HG03571 (cell line): ENCODE results near the gene PPARD.

ENCODE experiments used
- ATAC-seq: cut with Tn5 transposase; IDR thresholded peaks from one replicate; pipeline ENCODE4 v1.9.1; 2021; ENCODE audit not compliant: unreplicated experiment

The PPARD gene

GRCh38 chr6:35465646-35466045, 123.3 kb downstream of the PPARD start:
- ATAC-seq = no peak

GRCh38 chr6:35468181-35468979, 126.0 kb downstream of the PPARD start, which contains the start of gene RPL10A:
TSS of gene RPL10A (plus strand) at chr6:35468401. CDS start at chr6:35468435, 34 bp downstream.
- peak; percentile 87 for ATAC-seq

DNA sequence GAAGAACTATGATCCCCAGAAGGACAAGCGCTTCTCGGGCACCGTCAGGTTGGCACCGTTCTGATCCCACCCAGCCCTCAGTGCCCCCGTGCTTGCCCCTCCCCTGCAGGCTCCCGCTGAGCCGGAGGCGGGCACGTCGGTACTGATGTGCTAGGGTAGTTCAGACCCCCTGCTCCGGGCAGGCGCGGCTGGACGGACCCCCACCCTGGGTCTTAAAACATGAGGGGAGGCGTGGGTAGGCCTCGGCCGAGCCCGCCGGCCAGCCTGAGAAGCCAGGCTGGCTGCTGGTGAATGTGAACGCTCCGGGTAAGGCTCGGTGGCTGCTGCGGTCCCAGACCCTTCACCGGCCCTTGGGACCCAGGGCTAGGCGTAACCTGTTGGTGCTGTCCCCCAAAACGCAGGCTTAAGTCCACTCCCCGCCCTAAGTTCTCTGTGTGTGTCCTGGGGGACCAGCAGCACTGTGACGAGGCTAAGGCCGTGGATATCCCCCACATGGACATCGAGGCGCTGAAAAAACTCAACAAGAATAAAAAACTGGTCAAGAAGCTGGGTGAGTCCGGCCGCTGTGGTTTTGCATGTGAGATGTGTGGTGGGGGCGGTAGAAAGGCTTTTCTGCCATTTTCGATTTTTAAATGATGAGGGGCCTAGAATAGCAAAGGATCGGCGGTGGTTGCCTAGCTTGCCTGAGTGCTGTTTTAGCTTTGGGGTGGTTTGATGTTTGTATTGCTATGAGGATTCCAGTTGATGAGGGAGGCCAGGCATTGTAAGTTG, 126.8 kb downstream of the PPARD start:
- ATAC-seq = no peak

DNA sequence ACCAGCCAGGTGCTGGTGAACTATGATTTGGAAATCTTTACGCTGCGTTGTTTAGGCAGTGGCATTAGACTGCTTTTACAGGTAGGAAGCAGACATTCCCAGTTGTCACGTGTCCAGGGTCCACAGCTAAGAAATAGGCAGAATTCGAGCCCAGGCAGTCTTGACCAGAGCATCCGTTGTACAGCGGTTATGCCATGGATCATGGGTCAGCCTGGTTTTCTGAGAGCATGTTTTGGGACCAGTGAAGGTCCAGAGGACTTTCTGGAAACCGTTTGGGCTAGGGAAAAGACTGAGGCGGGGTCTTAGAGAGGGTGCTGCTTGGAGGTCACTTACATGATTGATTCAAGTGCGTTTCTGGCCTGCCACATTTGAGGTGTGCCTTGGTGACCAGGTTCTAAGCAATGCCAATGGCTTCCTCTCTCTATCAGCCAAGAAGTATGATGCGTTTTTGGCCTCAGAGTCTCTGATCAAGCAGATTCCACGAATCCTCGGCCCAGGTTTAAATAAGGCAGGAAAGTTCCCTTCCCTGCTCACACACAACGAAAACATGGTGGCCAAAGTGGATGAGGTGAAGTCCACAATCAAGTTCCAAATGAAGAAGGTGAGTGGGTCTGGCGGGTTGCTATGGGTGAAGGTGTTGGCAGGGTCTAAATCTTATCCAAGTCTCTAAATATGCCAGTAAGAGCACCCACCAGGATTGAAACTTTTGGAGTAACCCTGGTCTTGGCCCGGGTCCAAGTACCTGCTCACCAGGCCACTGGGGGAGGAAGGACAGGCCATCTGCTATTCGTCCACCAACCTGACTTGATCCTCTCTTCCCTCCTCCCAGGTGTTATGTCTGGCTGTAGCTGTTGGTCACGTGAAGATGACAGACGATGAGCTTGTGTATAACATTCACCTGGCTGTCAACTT, 127.6 kb downstream of the PPARD start:
- no peak for ATAC-seq

DNA sequence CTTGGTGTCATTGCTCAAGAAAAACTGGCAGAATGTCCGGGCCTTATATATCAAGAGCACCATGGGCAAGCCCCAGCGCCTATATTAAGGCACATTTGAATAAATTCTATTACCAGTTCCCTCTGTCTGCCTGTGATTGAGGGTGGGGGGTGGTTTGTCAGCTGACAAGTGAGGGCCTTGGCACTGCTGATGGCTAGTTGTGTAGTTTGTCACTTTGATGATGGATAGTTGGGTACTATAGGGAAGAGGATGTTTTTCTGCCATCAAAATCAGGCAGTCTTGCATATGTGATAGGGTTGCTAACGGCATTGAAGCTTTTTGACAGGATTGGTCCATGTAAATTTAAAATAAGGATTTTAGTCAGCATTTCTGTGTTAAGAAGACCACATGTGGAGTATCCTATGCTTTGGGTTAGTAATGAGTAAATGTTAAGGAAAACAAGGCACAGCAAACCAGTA, 128.3 kb downstream of the PPARD start:
- ATAC-seq = no peak

GRCh38 chr6:35471836-35472345, 129.5 kb downstream of the PPARD start:
- no peak for ATAC-seq

GRCh38 chr6:35473075-35473849, 130.9 kb downstream of the PPARD start:
- ATAC-seq = no peak

- ATAC-seq = no peak
Observed at GRCh38 chr6:35473850-35474130, 131.4 kb downstream of the PPARD start.

GRCh38 chr6:35474131-35474941, 132.0 kb downstream of the PPARD start:
- no peak for ATAC-seq

DNA sequence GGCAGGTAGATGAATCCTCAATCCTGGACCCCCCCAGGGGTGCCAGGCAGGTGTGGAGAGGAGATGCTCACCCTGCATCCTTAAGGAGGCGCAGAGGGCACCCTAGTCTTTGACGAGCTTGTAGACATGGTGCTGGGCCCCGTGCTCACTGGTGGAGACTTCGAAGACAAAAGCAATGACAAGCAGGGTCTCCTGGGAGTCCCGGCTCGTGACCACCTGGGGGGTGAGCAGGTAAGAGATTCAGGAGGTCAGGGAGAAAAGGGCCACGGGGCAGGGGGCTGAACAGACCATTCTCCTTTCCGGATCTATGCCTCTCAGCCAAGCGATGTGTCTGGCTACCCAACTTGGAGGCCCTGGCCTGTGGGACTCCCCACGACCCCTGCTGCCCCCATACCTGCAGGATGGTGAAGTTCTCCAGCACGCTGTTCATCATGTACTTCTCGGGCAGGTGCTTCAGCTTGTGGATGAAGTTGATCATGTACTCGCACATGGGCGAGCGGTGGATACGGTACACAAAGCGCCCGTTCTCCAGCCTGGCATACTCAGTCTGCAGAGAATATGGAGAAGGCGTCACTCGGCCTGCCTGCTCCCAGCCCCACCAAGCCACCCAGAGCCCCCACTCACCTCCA, 132.7 kb downstream of the PPARD start:
- ATAC-seq = no peak

DNA sequence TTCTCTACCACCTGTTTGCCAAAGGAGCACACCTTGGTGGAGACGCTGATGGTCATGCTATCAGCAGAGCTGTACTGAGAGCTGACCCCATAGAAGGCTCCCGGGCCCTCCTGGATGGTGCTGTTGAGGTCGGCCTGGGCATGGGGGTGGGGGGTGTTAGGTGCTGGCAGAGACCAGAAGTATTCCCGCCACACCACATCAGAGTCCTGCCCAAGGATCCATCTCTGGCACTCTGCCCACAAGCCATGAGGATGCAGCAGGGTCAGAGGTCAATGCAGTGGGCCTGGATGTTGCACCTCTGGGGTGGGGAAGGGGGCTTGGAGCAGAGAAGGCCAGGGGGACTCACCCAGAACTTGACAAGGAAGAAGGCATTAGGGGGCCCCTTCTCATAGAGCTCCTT, 133.2 kb downstream of the PPARD start:
- no peak for ATAC-seq

DNA sequence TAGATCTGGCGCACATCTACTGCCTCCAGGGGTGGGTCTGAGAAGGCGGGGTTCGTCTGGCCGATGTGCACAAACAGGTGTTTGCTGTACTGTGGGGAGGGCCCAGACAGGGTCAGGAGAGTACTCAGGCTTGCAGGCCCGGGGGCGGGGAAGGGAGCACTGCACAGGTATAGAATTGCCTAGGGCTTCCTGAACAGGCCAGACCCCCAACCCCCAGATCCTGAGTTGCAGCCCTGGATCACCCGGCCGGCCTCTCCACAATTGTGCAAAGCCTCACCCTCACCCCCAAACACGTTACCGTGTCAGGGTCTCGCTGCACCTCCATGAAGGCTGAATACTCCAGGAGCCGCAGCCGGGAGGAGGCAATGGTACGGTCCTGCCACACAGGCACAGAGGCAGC, 133.6 kb downstream of the PPARD start:
- ATAC-seq = no peak

GRCh38 chr6:35477028-35477427, 134.7 kb downstream of the PPARD start:
- no peak for ATAC-seq
